Measurements from ENCODE around the gene FABP3. TPM values are rescaled to one million over a fixed set of nuclear protein-coding genes. Genes with fewer than 3 reads are reported as not detected.

The FABP3 gene
- total and polyA plus RNA-seq, 2 of the 4 experiments (the other 2 are of a cell fraction), result 4.8 to 8.6 TPM

GRCh38 chr1:31413405-31414001, 40.6 kb upstream of the FABP3 start:
- H2BK20ac ChIP-seq (ENCODE audit: low read depth, low read length), result 0 out of 2 replicates have a peak overlapping the region, but pooled peaks have one; percentile 78
- peak overlapping the region; percentile 42; the same call in 1 of the 2 replicates for H3K56ac ChIP-seq (ENCODE audit: extremely low read depth, insufficient read depth, low read length)
- no TSS peak for BruUV-seq (replicated peaks)
- H2BK120ac ChIP-seq (ENCODE audit: low read depth, low read length), result peak overlapping the region; percentile 89
- DNase-seq, result no peak
- dilution Hi-C loops (cut with HindIII; ENCODE audit: low sequenced_read_pairs, unreplicated experiment), result no loop called here
- H3K27ac ChIP-seq (ENCODE audit: insufficient read depth, low read length), result peak overlapping the region; percentile 89
- no peaks in the 10 kb centered on the region for H3K27me3 ChIP-seq (ENCODE audit: control insufficient read depth, insufficient read depth, low read length)
- peaks cover 4% of the 10 kb centered on the region; the same call in 1 of the 2 replicates for H3K36me3 ChIP-seq (ENCODE audit: control insufficient read depth, insufficient read depth, low read length)
- CTCF ChIA-PET, result interaction anchor here (0.7 to 1.3 kb wide), 4 partner anchors 9 to 209 kb away, joined by 3 to 5 read pairs (median 4); no protein-coding TSS in a partner anchor
- peak overlapping the region; percentile 15; the same call in 1 of the 3 replicates for H2BK15ac ChIP-seq (ENCODE audit: low read depth, low read length)
- TF ChIP-seq CEBPB (IDR thresholded peaks at IDR 0.05; ENCODE audit: low read depth, low read length) (no peak), CTCF (conservative IDR thresholded peaks at IDR 0.05; ENCODE audit: low read depth, low read length) (no peak)
- H3K4ac ChIP-seq (ENCODE audit: low read depth, low read length), result peak overlapping the region; percentile 94
- H3K14ac ChIP-seq (replicated peaks; ENCODE audit: low read depth, low read length), result peak overlapping the region; percentile 98
- POLR2A ChIA-PET (ENCODE audit: unreplicated experiment), result no interaction called here
- intact Hi-C loops (cut with micrococcal nuclease), result no loop called here
- H2AK9ac ChIP-seq (replicated peaks; ENCODE audit: low read depth, low read length, poor library complexity), result peak overlapping the region; percentile 98
- H2BK5ac ChIP-seq (ENCODE audit: low read depth, low read length, poor library complexity, severe bottlenecking), result peak overlapping the region; percentile 79
- H3K4me2 ChIP-seq (ENCODE audit: low read depth, low read length), result peak overlapping the region; percentile 82
- H3K9ac ChIP-seq (ENCODE audit: low read depth, low read length), result peak overlapping the region; percentile 96
- H4K8ac ChIP-seq (ENCODE audit: low read depth in 2 of 2, low read length in 2 of 2), result peak overlapping the region; percentile 64 to 82; a peak in 2 of 4 replicates
- ATAC-seq (ENCODE audit: low read depth), result peak; percentile 37
- H3K23ac ChIP-seq (ENCODE audit: low read depth, low read length), result peak overlapping the region; percentile 93
- in situ Hi-C loops (cut with MboI; ENCODE audit: low sequenced_read_pairs), result no loop called here
- peak overlapping the region; percentile 91 for H3K18ac ChIP-seq (ENCODE audit: low read depth, low read length)
- H3K9me3 ChIP-seq (ENCODE audit: control insufficient read depth, insufficient read depth, low read length), result no peaks in the 10 kb centered on the region
- H4K5ac ChIP-seq (ENCODE audit: low read depth, low read length), result peak overlapping the region; percentile 84
- H2AK5ac ChIP-seq (ENCODE audit: low read depth, low read length), result peak overlapping the region; percentile 70
- WGBS, 2 experiments (ENCODE audit: extremely low coverage in 2 of 2, insufficient read length in 1 of 2), result 1% methylated on average over 37 of the region's 54 CpGs; no CpG with 5 or more reads in 1 of the 2 experiments
- H3K4me1 ChIP-seq (ENCODE audit: control insufficient read depth, insufficient read depth, low read length), result peaks cover 41% of the 10 kb centered on the region
- peaks cover 0 to 48% of the 10 kb centered on the region in 2 experiments; a peak in 3 of 4 replicates for H3K79me1 ChIP-seq (ENCODE audit: low read depth in 1 of 2, low read length in 2 of 2)
- peak overlapping the region; percentile 89 for H3K4me3 ChIP-seq (ENCODE audit: insufficient read depth, low read depth, low read length)
- peaks cover 26% of the 10 kb centered on the region for H4K20me1 ChIP-seq (ENCODE audit: insufficient read depth, low read length)
- peaks cover 50% of the 10 kb centered on the region for H3K9me1 ChIP-seq (ENCODE audit: insufficient read depth, low read length)
- peak overlapping the region; percentile 89 for H4K91ac ChIP-seq (ENCODE audit: insufficient read depth, low read depth, low read length)
- peak overlapping the region; percentile 95 for H2AFZ ChIP-seq (replicated peaks; ENCODE audit: low read length, poor library complexity)

All from IMR-90 (cell line).